Bronchial epithelial cell (primary cell): ENCODE data around the gene GPRIN1. TPM values are rescaled to one million over a fixed set of nuclear protein-coding genes. Genes with fewer than 3 reads are reported as not detected.

ENCODE experiments used
- DNase-seq: peaks from one replicate; pipeline ENCODE4 v3.0.0-alpha.2; 2010; ENCODE audit warnings: low read depth
- FAIRE-seq: peaks from 2 replicates; lab custom pipeline; 2011; peaks lifted over from hg19 to GRCh38; lab: Jason Lieb, UNC
- H3K27me3 ChIP-seq: 2 replicates; pipeline ENCODE4 v1.5.1; 2011; ENCODE audit warnings: low read length; ENCODE audit not compliant: control insufficient read depth, insufficient read depth
- H3K36me3 ChIP-seq: 2 replicates; pipeline ENCODE4 v1.5.1; 2011; ENCODE audit warnings: low read length; ENCODE audit not compliant: control insufficient read depth, insufficient read depth
- H3K4me3 ChIP-seq: 2 replicates; pipeline ENCODE4 v1.5.1; 2011; ENCODE audit warnings: mild to moderate bottlenecking, low read depth, low read length, control low read depth
- CTCF ChIP-seq: IDR thresholded peaks from 2 replicates; pipeline ENCODE4 v1.5.1; 2011; ENCODE audit warnings: mild to moderate bottlenecking, moderate library complexity, low read length, control low read depth, inconsistent platforms; ENCODE audit not compliant: insufficient read depth, severe bottlenecking
- total RNA-seq: library from RNA; depleted of rRNA; stranded (reverse); fragments of >200 nt; gene quantifications from 2 replicates; pipeline ENCODE4 v1.2.1, GENCODE V29; 2014

The GPRIN1 gene
- total RNA-seq, 1 donor from 2014 or later = 1.6 TPM

DNA sequence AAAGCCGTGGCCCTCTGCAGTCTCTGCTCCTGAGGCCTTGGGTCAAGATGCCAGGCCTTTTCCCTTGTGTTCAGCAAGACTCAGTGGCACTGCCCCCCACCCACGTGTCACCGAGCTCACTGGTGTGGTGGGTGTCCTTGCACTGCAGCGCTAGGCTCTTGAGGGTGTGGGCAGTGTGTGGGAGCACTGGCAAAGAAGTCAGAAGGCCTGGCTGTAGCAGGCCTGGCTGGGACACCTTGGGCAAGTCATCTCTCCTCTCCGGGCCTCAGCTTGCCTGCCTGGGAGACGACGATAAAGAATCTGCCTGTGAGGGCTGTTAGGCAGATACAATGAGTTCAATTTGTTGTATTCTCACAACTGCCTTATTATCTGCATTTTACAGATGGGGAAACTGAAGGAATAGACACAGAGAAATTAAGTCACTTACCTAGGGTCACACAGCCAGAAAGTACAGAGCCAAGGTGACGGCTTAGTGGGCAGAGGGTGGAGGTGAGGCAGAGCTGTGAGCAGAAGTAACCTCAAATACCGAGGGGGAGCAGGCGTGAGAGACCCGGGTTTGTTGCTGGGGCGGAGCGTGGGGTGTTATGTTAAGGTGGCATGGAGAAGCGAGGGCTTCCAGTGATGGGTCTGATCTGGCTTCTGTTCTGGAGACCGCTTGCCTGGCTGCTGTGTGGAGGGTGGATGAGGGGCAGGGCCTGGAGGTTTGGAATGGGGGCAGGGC is 38.7 kb upstream of the GPRIN1 start:
- Histone ChIP-seq H3K36me3 (no peaks in the 10 kb centered on the region), H3K4me3 (no peak overlapping the region), H3K27me3 (no peaks in the 10 kb centered on the region)
- TF ChIP-seq CTCF = no peak
- FAIRE-seq = no peak
- DNase-seq = no peak

DNA sequence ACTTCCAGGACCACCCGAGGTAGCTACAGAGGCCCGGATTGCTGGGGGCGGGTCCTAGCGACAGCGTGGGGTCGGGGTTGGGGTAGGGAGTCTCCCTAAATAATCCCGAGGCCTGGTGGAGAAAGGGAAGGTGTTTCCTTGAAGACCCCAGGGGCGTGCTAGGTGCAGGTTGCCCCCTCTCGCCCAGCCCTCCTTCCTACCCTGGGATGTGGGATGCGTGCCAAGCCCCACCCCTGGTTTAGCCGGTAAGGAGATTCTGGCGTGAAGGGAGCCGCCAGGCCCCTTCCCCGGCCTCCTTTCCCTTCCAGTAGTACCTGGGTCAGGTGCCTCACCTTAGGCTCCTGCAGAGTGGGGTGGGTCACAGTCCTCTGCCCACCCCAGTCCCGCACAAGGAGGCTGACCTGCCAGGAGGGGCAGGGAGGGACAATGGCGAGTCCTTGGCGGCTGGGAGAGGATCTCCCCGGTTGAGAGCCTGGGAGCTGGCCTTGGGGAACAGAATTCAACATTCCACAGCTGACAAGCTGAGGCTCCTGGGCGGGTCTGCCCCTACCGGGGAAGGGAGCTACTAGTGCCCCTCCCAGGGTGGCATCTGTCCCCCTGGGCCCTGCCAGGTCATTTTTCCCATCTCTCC is 38.0 kb upstream of the GPRIN1 start:
- Histone ChIP-seq H3K36me3 (no peaks in the 10 kb centered on the region), H3K27me3 (no peaks in the 10 kb centered on the region), H3K4me3 (peak overlapping the region; percentile 70)
- no peak for TF ChIP-seq CTCF
- DNase-seq = peak; percentile 30
- FAIRE-seq = no peak

DNA sequence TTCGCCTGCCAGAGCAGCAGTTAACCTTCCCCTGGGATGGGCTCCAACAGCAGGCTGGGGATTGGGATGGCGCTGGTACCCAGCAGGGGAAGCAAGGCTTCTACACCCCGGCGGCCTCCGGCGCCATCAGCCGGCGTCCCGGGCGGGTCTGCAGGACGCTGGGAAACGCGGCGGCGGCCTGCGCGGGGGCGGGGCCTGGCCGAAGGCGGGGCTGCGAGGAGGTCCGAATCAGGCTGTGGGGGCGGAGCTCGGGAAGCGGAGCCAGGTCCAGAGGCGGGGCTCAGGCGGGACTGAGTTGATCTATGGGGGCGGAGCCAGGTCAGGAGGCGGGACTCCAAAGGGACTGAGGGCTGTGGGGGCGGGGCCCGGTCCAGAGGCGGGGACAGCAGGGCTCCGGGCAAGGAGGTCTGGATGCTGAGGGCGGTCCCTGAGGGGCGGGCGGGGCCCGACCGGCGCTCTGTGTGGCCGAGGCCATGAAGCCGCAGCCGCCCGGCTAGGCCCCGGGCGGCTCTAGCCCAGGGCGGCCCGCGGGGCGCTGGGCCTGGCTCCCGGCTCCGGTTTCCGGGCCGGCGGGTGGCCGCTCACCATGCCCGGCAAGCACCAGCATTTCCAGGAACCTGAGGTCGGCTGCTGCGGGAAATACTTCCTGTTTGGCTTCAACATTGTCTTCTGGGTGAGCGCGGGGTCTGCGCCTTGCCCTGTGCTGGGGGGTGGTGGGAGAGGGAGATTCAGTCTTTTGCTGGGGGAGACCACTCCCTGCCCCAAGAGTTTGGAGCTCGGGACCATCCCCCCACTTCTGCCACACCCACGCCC is 37.3 kb upstream of the GPRIN1 start, which contains the start of gene TSPAN17:
TSPAN17 (plus strand) TSS at position 455 of the 813 bp plus-strand sequence; CDS start at position 587, 132 bp downstream.
- FAIRE-seq = no peak

GRCh38 chr5:176646707-176647029 is 36.7 kb upstream of the GPRIN1 start:
- Histone ChIP-seq H3K4me3 (peak overlapping the region; percentile 70), H3K27me3 (no peaks in the 10 kb centered on the region), H3K36me3 (no peaks in the 10 kb centered on the region)
- DNase-seq (no peak), FAIRE-seq (no peak)
- no peak for TF ChIP-seq CTCF

More for the DNA sequence above, 37.3 kb upstream of the GPRIN1 start, which contains the start of gene TSPAN17:
- H3K4me3 ChIP-seq = peak within 1 kb of the TSS; percentile 70
- no peaks in the 10 kb centered on the region for H3K36me3 ChIP-seq
- DNase-seq = peak; percentile 93
- H3K27me3 ChIP-seq = no peaks in the 10 kb centered on the region
- TF ChIP-seq CTCF = peak; percentile 32

- no peak overlapping the region for H3K4me3 ChIP-seq
- DNase-seq = no peak
- no peaks in the 10 kb centered on the region for H3K27me3 ChIP-seq
- no peak for TF ChIP-seq CTCF
- FAIRE-seq = no peak
- no peaks in the 10 kb centered on the region for H3K36me3 ChIP-seq
Observed at GRCh38 chr5:176646049-176646706, 36.2 kb upstream of the GPRIN1 start.
